Osteocyte (in vitro differentiated cells): Measurements from ENCODE around the gene SNRNP27. TPM values are rescaled to one million over a fixed set of nuclear protein-coding genes. Genes with fewer than 3 reads are reported as not detected.

Experiments
- DNase-seq: peaks from one replicate; pipeline ENCODE4 v3.0.0; 2021; ENCODE audit warnings: mixed read lengths; ENCODE audit not compliant: unreplicated experiment; ENCODE audit errors: extremely low spot score
- H3K27ac Mint-ChIP-seq: one replicate; pipeline ENCODE4 v1.8.0; 2021; ENCODE audit warnings: mild to moderate bottlenecking, mixed read lengths; ENCODE audit not compliant: unreplicated experiment
- H3K27me3 Mint-ChIP-seq: one replicate; pipeline ENCODE4 v1.8.0; 2021; ENCODE audit warnings: mixed read lengths; ENCODE audit not compliant: unreplicated experiment
- H3K36me3 Mint-ChIP-seq: one replicate; pipeline ENCODE4 v1.8.0; 2021; ENCODE audit warnings: mixed read lengths; ENCODE audit not compliant: unreplicated experiment
- H3K4me1 Mint-ChIP-seq: one replicate; pipeline ENCODE4 v1.8.0; 2021; ENCODE audit warnings: mixed read lengths; ENCODE audit not compliant: unreplicated experiment
- H3K4me3 Mint-ChIP-seq: one replicate; pipeline ENCODE4 v1.8.0; 2021; ENCODE audit warnings: mild to moderate bottlenecking, moderate library complexity, mixed read lengths; ENCODE audit not compliant: unreplicated experiment
- H3K9me3 Mint-ChIP-seq: one replicate; pipeline ENCODE4 v1.8.0; 2021; ENCODE audit warnings: mixed read lengths; ENCODE audit not compliant: unreplicated experiment
- long read RNA-seq: library from polyadenylated mRNA; unstranded; transcript quantifications from one replicate; pipeline ENCODE4 v2.0.0, GENCODE V29; 2021
- total RNA-seq: library from RNA; stranded (reverse); gene quantifications from 2 replicates; pipeline ENCODE4 v1.2.1, GENCODE V29; 2021
- TF ChIP-seq, protein P1 (sequence below): fragments of 200-600 bp; sonication (generic); IDR thresholded peaks from 2 replicates; pipeline ENCODE4 v1.5.0; 2021; ENCODE audit warnings: antibody characterized with exemption, mild to moderate bottlenecking, moderate library complexity

SNRNP27 gene
- total RNA-seq = 49.2 and 51.8 TPM in 2 replicates
- long read RNA-seq, transcript SNRNP27-203 (7 exons, 766 nt) = minor isoform, 5 of 142 reads
- long read RNA-seq, transcript SNRNP27-201 (6 exons, 1,802 nt) = major isoform, 130 of 142 reads
- long read RNA-seq, partial matches to known transcripts = 5 of 142 reads
- long read RNA-seq, other reads (novel, unspliced or antisense) = 2 of 142 reads

GRCh38 chr2:69893684-69894551 lies at the start of gene SNRNP27:
TSS of gene SNRNP27 (plus strand) at chr2:69893956. CDS start at chr2:69893985, 29 bp downstream.
- Mint-ChIP-seq H3K27me3 (no peaks in the 10 kb centered on the region), H3K4me1 (peaks cover 24% of the 10 kb centered on the region), H3K27ac (peak within 1 kb of the TSS; percentile 97), H3K4me3 (peak within 1 kb of the TSS; percentile 99), H3K36me3 (peaks cover 21% of the 10 kb centered on the region), H3K9me3 (no peaks in the 10 kb centered on the region)
- TF ChIP-seq, protein P1, sequence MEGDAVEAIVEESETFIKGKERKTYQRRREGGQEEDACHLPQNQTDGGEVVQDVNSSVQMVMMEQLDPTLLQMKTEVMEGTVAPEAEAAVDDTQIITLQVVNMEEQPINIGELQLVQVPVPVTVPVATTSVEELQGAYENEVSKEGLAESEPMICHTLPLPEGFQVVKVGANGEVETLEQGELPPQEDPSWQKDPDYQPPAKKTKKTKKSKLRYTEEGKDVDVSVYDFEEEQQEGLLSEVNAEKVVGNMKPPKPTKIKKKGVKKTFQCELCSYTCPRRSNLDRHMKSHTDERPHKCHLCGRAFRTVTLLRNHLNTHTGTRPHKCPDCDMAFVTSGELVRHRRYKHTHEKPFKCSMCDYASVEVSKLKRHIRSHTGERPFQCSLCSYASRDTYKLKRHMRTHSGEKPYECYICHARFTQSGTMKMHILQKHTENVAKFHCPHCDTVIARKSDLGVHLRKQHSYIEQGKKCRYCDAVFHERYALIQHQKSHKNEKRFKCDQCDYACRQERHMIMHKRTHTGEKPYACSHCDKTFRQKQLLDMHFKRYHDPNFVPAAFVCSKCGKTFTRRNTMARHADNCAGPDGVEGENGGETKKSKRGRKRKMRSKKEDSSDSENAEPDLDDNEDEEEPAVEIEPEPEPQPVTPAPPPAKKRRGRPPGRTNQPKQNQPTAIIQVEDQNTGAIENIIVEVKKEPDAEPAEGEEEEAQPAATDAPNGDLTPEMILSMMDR = no peak
- peak; percentile 88 for DNase-seq

DNA sequence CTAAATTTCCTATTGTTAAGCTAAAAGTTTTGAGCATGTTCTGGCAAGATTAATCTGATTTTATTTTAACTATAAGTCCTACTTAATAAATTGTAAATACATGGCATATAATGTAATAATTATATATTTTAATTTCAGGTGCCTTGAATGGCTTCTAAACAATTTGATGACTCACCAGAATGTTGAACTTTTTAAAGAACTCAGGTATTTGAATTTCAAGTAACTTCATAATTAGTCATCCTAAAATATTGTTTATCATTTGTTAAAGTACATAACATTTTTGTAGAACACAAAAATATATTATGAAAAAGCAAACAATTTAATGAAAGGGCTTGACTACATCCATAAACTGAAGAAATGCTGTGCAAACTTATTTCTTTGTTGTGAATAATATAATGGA lies 49.8 kb upstream of the SNRNP27 start:
- Mint-ChIP-seq H3K9me3 (no peaks in the 10 kb centered on the region), H3K36me3 (peaks cover 31% of the 10 kb centered on the region), H3K4me1 (no peaks in the 10 kb centered on the region), H3K27ac (no peak overlapping the region), H3K27me3 (no peaks in the 10 kb centered on the region), H3K4me3 (no peak overlapping the region)
- TF ChIP-seq, protein P1 = no peak
- no peak for DNase-seq

DNA sequence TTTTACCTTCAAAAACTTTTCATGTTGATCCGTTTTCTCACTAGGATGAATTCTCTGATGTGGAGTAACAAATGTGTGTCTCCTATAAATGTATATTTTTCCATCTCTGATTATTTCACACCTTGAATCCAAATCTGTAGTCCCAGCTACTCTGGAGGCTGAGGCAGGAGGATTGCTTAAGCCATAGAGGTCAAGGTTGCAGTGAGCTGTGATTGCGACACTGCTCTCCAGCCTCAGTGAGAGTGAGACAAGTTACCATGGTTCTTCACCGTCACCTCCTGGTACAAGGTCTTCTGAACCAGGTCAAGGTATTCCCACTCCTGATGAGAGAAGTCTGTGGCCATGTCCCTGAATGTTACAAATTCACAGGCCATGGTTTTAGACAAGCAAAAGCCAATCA lies 49.2 kb upstream of the SNRNP27 start:
- Mint-ChIP-seq H3K36me3 (peaks cover 32% of the 10 kb centered on the region), H3K9me3 (no peaks in the 10 kb centered on the region), H3K27me3 (no peaks in the 10 kb centered on the region), H3K4me3 (no peak overlapping the region), H3K4me1 (no peaks in the 10 kb centered on the region), H3K27ac (no peak overlapping the region)
- TF ChIP-seq, protein P1 = no peak
- no peak for DNase-seq

DNA sequence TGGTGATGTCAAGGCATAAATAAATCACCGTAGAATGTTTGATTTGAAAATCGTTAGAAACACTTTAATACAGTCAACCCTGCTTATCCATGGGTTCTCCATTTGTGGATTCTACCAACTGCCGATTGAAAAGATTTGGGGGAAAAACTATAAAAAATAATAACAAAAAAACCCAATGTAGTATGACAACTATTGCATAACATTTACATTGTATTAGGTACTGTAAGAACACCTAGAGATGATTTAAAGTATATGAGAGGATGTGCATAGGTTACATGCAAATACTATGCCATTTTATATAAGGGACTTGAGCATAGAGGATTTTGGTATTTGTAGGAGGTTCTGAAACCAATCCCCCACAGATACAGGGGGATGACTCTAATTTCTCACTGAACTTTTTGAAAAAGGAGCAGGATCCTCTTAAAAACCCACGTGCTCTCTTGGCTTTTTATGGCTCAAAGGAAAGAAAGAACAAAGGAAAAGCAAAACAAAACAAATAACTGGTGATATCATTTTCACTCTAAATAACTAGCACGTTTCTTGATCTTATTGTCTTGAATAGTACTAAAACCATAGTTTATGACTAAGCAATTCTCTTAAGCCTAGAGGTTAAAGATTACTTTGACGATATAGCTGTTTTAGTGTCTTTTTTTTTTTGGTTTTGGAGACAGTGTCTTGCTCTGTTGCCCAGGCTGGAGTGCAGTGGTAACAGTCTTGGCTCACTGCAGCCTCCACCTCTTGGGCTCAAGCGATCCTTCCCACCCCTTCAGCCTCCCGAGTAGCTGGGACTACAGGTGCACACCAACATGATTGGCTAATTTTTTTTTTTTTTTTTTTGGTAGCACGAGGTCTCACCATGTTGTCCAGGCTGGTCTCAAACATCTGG lies 47.3 kb upstream of the SNRNP27 start:
- Mint-ChIP-seq H3K4me3 (no peak overlapping the region), H3K27me3 (no peaks in the 10 kb centered on the region), H3K27ac (no peak overlapping the region), H3K36me3 (peaks cover 35% of the 10 kb centered on the region), H3K9me3 (no peaks in the 10 kb centered on the region), H3K4me1 (no peaks in the 10 kb centered on the region)
- TF ChIP-seq, protein P1 = no peak
- no peak for DNase-seq
